T47D (cell line): ENCODE measurements around the gene NOL3.

ENCODE experiments used
- DNase-seq, 2 experiments: peaks; one replicate each; pipeline versions ENCODE4 v3.0.0 to v3.0.0-alpha.2; 2011 to 2012; ENCODE audit warnings: low read depth in 1 of 2, low spot score in 1 of 2
- JUND ChIP-seq: IDR thresholded peaks from 2 replicates; pipeline ENCODE4 v1.6.1; 2012; ENCODE audit warnings: low read depth
- in situ Hi-C: cut with HindIII; loops from 2 replicates; pipeline ENCODE4 v1.10.0; 2016; ENCODE audit warnings: low sequenced_read_pairs, low pct_unique_long_range_greater_than_20kb

Gene NOL3

DNA sequence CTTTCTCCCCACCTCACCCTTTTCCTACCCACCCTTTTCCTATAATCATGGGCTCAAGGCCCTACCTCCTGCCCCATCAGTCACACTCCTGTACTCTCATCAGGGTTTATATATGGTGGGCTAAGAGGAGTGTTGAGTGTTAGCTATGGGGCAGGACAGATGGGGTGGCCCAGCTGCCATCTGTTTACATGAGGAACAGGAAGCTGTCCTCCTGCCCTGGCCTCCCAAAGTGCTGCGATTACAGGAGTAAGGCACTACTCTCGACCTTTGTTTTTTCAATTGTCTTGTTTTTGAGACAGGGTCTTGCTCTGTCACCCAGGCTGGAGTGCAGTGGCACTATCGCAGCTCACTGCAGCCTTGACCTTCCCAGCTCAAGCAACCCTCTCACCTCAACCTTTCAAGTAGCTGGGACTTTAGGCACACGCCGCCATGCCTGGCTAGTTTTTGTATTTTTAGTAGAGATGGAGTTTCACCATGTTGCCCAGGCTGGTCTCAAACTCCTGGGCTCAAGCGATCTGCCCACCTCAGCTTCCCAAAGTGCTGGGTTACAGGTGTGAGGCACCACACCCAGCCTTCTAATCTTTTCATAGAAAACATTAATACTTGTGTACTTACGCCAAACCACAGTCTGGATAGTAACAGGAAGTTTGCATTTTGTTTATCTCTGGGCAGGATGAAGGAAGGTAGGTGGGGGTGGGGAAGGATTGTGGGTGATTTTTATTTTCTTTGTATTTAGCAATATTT, 12.3 kb upstream of the NOL3 start:
- DNase-seq: no peak
- no peak for TF ChIP-seq JUND
- in situ Hi-C loops: no loop called here

DNA sequence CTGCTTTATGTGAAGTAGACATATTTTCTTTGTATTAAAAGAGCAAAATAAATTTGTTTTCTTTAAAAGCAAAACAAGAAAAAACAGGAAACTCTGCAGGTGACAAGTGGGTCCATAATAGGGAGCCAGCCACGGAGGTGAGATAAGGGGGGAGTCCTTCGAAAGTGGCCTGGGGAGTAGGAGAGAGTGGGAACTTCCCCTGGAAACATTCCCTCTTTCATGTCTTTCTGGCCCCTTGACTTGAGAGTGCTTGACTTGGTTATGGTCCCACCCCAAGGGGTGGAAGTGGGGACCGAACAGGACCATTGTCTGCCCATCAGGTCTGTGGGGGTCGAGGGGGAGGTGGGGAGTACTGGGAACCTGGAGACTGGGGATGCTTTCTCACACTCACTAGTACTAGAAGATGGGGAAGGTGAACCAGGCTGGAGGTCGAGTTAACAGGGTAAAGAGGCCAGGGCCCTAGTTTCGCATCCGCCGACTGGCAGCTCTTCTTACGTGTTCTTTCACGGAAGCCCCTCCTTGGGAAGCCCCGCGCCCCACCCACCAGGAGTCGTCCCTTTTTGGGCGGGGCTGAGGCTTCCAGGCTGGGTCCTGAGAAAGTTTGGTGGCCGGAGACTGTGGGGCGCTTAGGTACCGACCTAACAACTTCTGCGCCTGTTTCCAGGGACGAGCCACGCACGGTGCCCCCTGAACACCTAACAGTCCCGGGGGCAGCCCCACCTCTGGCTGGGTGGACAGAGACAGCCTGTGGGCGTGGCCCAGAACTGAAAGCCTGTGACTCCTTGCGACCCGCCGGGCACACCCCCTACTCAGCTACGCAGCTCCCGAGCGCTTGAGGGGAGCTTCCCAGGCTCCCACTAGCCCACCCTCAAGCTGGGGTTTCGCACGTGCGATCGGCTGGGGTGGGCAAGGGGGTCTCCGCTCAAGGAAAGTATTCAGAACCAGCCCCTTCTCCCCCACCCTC, 11.4 kb upstream of the NOL3 start:
- no peak for TF ChIP-seq JUND
- DNase-seq: peak; percentile 56 to 63
- in situ Hi-C loops: no loop called here

DNA sequence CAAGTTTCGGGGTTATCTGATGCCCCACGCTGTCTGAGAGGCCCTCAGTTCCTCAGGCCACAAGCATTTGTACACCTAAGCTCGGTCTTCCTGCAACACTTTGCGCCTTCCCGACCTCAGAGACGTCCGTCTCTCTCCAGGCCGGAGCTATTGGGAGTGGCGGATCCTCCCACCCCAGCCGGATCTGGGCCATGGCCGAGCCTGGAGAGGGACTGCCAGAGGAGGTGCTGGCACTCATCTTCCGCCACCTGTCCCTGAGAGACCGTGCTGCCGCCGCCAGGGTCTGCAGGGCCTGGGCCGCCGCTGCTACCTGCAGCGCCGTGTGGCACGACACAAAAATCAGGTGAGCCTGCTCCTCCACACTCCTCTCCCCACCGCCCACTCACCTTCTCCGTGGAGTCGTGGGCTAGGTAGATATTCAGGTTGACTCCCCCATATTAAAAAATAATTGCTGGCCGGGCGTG, 8.7 kb upstream of the NOL3 start:
- peak; percentile 72 to 75 for DNase-seq
- in situ Hi-C loops: no loop called here
- no peak for TF ChIP-seq JUND

DNA sequence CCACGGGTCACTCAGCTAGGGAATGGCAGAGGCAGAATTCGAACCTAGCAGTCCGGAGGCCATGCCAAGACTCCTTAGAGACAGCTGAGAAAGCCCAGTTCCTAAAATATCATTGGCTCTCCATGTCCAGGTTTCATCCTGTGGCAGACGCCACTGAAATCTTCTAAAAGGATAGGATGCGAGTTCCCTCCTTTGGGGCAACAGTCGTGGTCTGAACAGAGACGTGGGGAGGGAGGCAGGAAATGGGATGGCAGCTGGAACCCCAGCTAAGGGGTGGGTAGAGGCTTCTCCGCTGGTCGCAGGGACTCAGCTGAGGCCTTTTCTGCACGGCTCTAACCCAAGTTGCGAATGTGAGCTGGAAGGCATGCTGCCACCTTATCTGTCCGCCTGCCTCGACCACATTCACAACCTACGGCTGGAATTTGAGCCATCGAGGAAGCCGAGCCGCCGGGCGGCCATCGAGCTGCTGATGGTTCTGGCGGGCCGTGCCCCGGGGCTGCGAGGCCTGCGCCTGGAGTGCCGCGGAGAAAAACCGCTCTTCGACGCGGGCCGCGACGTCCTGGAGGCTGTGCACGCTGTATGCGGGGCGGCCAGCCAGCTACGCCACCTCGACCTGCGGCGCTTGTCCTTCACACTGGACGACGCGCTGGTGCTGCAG, 7.7 kb upstream of the NOL3 start:
- in situ Hi-C loops: no loop called here
- no peak for TF ChIP-seq JUND
- peak in 1 of 2 experiments; percentile 58 for DNase-seq

DNA sequence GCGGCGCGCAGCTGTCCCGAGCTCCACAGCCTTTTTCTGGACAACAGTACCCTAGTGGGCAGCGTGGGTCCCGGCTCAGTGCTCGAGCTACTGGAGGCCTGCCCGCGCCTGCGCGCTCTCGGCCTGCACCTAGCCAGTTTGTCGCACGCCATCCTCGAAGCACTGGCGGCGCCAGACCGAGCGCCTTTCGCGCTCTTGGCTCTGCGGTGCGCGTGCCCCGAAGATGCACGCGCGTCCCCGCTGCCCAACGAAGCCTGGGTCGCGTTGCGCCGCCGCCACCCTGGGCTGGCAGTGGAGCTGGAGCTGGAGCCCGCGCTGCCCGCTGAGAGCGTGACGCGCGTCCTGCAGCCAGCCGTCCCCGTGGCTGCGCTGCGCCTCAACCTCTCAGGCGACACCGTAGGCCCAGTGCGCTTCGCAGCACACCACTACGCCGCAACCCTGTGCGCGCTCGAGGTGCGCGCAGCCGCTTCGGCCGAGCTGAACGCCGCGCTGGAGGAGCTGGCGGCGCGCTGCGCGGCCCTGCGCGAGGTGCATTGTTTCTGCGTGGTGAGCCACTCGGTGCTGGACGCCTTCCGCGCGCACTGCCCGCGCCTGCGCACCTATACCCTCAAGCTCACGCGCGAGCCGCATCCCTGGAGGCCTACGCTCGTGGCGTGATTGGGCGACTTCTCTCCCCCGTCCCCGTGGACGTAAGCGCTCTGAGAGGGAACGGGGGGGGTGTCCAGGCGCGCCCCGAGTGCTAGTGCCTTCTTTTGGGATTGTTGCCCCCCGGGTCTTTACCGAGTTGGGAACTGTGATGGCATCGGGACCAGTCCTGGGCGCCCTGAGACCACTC, 7.0 kb upstream of the NOL3 start:
- in situ Hi-C loops: no loop called here
- no peak for DNase-seq

DNA sequence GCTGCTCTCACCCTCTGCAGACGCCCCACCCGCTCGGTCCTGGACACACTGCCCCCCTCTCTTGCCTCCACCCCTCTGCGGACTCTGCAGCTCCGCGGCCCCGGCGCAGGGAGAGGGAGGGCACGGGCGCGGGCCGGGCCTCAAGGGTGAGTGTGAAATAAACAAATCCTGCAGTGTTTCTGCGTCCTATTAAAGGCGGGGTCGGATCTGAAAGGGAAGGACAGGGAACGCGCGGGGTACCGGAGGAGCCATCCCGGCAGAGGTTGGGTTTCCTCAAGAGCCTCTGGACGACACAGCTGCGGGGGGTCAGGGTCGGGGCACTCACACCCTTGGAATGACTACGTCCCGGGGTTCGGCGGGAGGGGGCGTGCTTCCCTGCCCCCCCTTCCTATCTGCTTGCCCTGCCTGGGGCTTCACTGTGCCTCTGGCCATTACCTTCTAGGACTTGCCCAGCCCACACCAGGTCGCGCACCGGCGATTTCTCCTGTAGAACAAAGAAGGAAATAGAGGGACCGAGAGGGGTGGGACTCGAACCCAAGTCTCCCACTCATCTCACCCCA, 6.3 kb upstream of the NOL3 start:
- in situ Hi-C loops: no loop called here
- DNase-seq: no peak
- no peak for TF ChIP-seq JUND

More for the DNA sequence above, 7.0 kb upstream of the NOL3 start:
- TF ChIP-seq JUND: no peak

DNA sequence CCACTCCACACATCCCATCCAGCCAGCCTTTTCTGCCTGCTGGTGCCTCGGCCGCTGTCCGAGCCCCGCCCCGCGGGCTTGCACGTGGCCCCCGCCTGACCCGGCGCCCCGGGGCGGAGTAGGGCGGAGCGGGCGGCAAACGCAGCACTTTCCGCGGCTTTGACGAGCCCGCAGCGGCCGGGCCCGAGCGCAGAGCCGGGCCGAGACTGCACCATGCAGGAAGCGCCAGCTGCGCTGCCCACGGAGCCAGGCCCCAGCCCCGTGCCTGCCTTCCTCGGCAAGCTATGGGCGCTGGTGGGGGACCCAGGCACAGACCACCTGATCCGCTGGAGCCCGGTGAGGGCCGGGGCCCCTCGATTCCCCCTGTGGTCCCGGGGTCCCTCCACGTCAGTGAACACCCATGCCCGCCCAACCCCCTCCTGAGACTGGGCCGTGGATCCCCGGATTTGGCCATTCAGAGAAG, 5.7 kb upstream of the NOL3 start, which contains the start of gene HSF4:
Gene HSF4, plus strand, starts transcription at position 147 of the 463 bp plus-strand sequence. Its CDS starts 67 bp downstream, at position 214.
- no peak for DNase-seq
- in situ Hi-C loops: no loop called here
- no peak for TF ChIP-seq JUND

DNA sequence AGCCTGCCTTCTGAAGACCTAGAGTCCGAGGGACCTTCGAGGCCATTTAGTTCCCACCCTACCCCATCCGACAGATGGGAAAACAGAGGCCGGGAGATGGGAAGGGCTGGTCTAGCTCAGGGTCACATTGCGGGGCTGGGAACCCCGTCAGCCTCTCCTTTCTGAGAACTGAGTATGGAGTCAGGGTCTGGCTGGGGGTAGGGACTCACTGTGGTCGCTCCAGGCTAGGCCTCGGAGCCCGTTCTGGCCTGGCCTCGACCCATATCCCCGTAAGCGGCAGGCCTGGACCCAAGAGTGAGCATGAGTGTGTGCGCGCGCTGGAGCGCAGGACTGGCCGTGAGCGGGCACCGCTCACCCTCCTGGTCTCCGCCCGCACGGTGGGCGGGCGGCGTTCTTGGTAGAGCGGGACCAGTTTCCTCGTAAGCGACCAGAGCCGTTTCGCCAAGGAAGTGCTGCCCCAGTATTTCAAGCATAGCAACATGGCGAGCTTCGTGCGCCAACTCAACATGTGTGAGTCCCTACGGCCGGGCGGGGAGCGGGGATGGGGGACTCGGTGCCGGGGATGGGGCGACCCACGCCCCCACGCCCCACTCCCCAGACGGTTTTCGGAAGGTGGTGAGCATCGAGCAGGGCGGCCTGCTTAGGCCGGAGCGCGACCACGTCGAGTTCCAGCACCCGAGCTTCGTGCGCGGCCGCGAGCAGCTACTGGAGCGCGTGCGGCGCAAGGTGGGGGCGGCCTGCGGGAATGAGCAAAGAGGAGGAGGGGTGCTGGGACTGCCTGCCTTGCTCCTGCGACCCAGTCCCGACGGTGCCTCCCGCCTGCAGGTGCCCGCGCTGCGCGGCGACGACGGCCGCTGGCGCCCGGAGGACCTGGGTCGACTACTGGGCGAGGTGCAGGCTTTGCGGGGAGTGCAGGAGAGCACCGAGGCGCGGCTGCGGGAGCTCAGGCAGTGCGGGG, 4.9 kb upstream of the NOL3 start:
- TF ChIP-seq JUND: no peak
- in situ Hi-C loops: no loop called here
- DNase-seq: no peak

DNA sequence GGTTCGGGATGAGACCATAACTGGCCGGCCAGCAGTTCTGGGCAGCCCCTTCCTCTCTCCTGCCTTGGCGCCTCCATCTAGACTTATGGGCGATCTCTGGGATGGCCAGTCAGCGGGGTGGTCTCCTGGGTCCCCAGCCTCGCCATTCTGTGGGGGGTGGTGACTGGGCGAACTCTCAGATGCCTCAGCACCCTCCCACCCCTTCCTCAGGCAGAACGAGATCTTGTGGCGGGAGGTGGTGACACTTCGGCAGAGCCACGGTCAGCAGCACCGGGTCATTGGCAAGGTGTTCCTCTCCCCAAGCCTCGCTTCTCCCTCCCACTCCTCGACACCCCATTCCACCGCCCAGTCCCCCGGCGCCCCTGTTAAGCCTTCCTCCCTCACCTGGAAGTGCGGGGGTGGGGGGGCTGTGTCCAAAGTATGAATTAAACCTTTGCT, 4.2 kb upstream of the NOL3 start:
- no peak for DNase-seq
- in situ Hi-C loops: no loop called here
- no peak for TF ChIP-seq JUND

DNA sequence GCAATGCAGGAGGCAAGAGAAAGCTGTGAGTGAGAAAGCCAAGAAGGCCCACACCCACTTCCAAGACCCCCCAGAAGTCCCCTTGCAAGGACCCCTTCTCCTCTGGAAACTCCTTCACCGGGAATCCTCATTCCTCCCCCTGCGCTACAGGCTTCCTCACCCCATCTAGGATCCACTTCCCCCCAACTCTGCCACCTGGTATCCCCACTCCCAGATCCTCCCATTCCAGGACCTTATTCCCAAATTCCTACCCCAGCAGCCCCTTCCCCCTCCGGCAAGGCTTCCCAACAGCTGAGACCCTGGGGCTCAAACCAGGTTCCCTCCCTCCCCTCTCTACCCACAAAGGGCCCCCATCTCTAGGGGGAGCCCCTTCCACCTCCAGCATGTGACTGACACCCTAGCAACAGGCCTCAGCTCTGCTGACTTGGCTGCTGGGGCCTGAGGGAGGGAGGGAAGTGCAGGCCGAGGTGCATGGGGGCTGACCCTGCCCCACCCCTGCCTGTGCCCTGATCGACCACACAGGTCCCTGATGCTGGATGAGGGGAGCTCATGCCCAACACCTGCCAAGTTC, 3.7 kb upstream of the NOL3 start:
- in situ Hi-C loops: no loop called here

More for the DNA sequence above, 3.7 kb upstream of the NOL3 start:
- DNase-seq: no peak
- no peak for TF ChIP-seq JUND
